ENCODE data around the gene ZNF41. TPM values are rescaled to one million over a fixed set of nuclear protein-coding genes. Genes with fewer than 3 reads are reported as not detected.

The ZNF41 gene
- total RNA-seq, 1 donor from 2014 or later, result 7.6 TPM

DNA sequence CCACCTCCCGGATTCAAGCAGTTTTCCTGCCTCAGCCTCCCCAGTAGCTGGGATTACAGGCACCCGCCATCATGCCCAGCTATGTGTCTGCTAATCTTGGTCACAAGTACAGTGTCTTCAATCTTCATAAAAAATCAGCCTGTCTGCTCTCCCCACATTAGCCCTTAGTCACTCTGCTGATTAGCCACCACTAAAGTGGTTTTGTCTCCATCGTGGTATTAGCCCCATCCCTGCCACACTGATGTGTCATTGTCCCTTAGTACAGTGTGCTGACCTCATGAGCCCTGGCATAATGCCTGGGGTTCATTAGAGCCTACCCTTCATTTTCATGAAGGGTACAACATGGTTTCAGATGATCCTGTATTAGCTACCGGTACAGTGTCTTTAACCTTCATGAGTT is 62.8 kb downstream of the ZNF41 start:
- Mint-ChIP-seq H3K9me3 (ENCODE audit: unreplicated experiment) (peaks cover 3% of the 10 kb centered on the region), H3K4me1 (ENCODE audit: low read depth, unreplicated experiment) (no peaks in the 10 kb centered on the region), H3K27me3 (ENCODE audit: unreplicated experiment) (no peaks in the 10 kb centered on the region), H3K36me3 (ENCODE audit: unreplicated experiment) (peaks cover 4% of the 10 kb centered on the region), H3K4me3 (ENCODE audit: unreplicated experiment) (no peak overlapping the region), H3K27ac (ENCODE audit: unreplicated experiment) (no peak overlapping the region)
- DNase-seq, result no peak
- TF ChIP-seq, protein P1, sequence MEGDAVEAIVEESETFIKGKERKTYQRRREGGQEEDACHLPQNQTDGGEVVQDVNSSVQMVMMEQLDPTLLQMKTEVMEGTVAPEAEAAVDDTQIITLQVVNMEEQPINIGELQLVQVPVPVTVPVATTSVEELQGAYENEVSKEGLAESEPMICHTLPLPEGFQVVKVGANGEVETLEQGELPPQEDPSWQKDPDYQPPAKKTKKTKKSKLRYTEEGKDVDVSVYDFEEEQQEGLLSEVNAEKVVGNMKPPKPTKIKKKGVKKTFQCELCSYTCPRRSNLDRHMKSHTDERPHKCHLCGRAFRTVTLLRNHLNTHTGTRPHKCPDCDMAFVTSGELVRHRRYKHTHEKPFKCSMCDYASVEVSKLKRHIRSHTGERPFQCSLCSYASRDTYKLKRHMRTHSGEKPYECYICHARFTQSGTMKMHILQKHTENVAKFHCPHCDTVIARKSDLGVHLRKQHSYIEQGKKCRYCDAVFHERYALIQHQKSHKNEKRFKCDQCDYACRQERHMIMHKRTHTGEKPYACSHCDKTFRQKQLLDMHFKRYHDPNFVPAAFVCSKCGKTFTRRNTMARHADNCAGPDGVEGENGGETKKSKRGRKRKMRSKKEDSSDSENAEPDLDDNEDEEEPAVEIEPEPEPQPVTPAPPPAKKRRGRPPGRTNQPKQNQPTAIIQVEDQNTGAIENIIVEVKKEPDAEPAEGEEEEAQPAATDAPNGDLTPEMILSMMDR (IDR thresholded peaks at IDR 0.05; ENCODE audit: partially characterized antibody, unreplicated experiment), result no peak

DNA sequence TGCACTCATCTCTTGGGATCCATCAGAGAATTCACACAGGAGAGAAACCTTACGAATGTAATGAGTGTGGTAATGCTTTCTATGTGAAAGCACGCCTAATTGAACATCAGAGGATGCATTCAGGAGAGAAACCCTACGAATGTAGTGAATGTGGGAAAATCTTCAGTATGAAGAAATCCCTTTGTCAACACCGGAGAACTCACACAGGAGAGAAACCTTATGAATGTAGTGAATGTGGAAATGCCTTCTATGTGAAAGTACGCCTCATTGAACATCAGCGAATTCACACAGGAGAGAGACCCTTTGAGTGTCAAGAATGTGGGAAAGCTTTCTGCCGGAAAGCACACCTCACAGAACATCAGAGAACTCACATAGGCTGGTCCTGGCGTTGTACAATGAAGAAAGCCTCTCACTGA is 69.8 kb downstream of the ZNF41 start:
- Mint-ChIP-seq H3K9me3 (ENCODE audit: unreplicated experiment) (peaks cover 3% of the 10 kb centered on the region), H3K27ac (ENCODE audit: unreplicated experiment) (no peak overlapping the region), H3K4me3 (ENCODE audit: unreplicated experiment) (no peak overlapping the region), H3K4me1 (ENCODE audit: low read depth, unreplicated experiment) (no peaks in the 10 kb centered on the region), H3K27me3 (ENCODE audit: unreplicated experiment) (no peaks in the 10 kb centered on the region), H3K36me3 (ENCODE audit: unreplicated experiment) (peaks cover 23% of the 10 kb centered on the region)
- TF ChIP-seq, protein P1 (IDR thresholded peaks at IDR 0.05; ENCODE audit: partially characterized antibody, unreplicated experiment), result no peak
- DNase-seq, result no peak

Other genes with a start within 250 kb of the ZNF41 start
- 2.9 TPM for gene ZNF157, start 112.6 kb downstream of the ZNF41 start, total RNA-seq (ENCODE audit: unreplicated experiment)
- 25.5 TPM for gene ARAF, start 78.0 kb upstream of the ZNF41 start, total RNA-seq (ENCODE audit: unreplicated experiment)
- gene TIMP1, start 99.2 kb upstream of the ZNF41 start, total RNA-seq (ENCODE audit: unreplicated experiment), result 5.9 TPM
- gene SYN1, start 136.6 kb upstream of the ZNF41 start, total RNA-seq (ENCODE audit: unreplicated experiment), result 34.2 TPM
- gene CFP, start 146.7 kb upstream of the ZNF41 start, total RNA-seq (ENCODE audit: unreplicated experiment), result 0.49 TPM
- gene ELK1, start 167.3 kb upstream of the ZNF41 start, total RNA-seq (ENCODE audit: unreplicated experiment), result 11.9 TPM
- 64.3 TPM for gene UXT, start 176.0 kb upstream of the ZNF41 start, total RNA-seq (ENCODE audit: unreplicated experiment)